KG1 (cell line): ENCODE data around the gene TNIK.

Experiments
- DNase-seq: peaks from one replicate; lab custom pipeline; 2025; lab: John Stamatoyannopoulos, UW

The TNIK gene

DNA sequence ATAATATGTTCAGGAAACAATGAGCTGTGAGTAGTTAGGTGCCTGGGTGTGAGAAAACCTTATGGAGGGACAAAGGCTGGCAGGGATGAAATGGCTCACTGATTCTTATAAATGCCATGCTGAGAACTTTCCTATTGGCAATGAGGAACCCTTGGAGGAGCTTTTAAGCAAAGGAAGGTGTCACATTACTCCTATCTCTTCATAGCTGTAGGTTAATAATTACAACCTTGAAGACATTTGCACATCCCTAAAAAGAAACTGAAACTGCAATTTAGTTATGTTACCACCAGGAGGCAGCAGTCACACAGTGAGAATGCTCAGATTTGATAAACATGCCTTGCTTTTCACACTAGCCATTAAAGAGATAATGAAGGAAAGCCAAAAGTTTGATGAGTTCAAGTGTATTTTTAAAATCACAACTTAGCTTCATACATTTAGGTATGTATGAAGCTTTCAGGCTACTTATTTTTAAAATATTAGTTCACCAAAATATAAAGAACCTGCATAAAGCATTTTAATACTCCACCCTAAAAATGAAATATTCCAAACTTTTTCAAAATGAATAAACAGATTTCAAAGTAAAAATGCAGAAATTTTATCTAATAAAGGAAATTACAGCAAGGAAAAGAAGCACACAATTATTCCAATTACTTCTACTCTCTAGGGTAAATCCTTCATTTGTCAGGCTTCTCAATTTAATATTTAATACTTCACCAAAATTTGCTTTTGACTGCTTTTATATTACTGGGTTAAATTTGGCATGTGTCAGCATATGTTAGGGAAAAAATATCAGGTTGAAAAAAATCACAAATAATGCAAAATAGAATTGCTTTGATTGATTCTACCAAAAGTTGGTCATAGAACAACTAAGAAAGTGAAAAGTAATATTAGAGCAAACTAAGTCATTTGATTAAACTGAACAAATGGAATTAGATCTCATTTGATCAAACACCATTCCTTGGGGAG, 296.8 kb downstream of the TNIK start:
- DNase-seq, result no peak

DNA sequence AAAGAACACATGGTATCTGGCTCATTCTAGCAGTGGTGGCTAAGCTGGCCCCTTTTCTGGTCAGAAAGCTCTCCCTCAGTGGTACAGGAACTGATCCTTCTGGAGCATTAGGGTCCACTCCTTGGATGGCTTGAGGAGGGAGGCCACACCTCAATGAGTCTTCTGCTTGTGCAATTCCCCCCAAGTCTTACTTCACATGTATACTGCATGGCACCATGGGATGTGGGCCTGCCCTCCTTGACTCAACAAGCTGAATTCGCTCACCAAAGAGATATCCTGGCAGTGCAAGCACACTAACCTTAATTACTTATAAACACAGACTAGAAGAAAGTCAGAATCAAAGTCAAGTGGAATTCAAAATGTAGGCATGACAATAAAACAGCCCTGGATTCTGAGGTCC, 299.9 kb downstream of the TNIK start:
- DNase-seq, result no peak

DNA sequence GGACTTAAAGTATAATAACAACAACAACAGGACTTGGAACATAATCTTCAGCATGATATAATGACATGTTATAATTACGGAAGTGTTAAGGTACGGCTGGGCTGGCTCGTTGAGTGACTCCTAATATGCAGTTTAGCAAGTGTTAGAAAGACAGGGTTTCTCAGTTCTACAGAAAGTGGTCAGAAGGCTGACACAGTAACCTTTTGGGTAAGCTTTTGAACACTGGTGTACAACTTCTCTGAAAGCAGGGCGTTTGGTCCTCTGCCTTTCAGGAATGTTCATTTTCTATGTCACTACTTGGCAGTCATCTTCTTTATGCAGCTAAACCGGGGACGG, 300.4 kb downstream of the TNIK start:
- no peak for DNase-seq

DNA sequence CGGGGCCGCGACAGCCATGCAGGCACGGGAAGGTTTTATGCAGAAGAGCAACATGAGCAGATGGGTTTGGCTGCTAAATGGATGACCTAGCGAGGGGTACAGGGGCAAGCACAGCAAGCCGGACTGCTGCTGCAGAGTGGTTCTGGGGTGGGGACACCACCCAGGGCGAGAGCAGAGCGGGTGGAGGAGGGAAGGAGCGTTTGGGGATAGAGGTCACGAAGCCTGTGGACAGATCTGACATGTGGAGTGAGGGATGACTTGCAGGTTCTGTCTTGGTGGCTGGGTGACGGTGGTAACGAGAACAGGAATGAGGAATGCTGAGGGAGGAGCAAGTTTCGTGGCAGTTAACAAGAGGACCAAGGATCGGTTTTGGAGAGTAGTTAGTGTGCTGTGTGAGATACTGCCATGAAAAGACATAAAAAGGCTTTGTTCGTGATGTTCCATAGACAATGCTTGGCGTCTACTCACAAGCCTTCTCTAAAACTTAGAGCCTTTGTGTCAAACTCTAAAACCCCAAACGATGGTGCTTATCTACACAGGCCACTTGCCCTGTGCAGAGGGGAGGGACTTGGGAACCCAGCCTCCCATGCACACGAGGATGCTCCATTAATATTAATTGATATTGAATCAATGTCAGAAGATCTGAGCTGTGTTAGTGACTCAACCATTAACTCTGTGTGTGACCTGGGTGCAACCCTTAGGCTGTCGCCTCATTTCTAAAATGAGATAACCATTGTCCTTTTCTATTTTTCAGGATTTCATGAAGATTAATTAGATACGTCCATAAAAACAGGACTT, 301.0 kb downstream of the TNIK start:
- no peak for DNase-seq

DNA sequence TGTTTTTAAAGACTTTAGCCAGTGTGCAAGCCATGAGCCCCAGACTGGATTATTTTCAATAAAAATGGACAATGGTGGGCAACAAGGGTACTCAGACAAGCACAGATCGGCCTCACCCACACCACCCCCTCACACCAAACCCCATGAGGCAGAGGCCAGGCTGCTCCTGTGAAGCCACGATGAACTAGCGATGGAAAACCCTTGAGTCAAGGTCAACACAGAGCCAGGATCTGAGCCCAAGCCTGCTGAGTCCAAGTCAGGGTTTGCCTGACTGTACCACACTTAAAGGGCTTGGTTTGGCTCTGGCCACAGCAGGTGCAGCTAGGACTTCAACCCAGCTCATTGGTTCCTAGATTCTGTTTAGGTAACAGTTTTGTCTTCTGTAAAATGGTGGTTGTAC, 302.2 kb downstream of the TNIK start:
- no peak for DNase-seq

DNA sequence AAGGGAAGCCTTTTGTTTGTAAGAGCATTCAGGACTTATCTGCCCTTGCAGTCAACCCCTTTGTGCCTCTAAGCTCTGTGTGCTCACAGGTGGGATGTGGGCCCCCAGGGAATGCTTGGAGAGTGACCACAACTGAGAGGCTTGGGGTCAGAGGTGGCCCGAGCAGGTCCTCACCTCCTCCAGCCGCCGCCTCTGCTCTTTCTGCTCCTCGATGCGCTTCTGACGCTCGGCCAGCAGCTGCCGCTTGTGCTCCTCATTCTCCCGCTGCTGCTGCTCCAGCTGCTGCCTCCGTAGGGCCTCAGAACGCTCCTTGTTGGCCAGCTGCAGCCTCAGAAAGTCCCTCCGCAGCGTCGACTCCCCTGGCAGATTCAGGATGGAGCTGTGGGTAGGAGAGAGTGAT, 302.9 kb downstream of the TNIK start:
- DNase-seq, result no peak

DNA sequence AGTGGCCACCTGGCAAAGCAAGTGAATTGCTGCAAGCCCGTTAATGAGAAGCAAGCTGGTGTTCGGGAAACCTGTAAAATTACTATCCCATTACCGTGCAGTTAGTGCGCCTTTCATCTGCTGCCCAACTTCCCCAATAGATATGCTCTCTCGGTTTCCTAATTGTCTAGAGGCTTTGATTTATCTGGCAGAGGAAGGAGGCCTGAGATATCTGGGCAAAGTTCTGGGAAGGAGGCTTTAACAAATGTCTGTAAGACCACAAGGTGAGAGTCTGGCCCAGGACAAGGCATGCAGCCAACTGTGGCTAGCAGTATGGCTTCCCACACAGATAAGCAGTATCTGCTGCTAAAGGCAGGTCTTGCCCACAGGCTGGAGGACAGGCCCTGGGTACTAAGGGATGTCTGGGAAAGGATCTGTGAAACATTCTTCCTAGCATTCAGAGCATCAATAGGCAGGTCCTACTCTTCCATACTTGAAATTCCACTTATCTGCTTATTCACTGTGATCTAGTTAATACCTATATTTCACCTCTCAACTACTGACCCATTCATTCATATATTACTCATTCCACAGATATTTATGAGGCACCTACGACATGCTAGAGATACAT, 303.7 kb downstream of the TNIK start:
- DNase-seq, result no peak

DNA sequence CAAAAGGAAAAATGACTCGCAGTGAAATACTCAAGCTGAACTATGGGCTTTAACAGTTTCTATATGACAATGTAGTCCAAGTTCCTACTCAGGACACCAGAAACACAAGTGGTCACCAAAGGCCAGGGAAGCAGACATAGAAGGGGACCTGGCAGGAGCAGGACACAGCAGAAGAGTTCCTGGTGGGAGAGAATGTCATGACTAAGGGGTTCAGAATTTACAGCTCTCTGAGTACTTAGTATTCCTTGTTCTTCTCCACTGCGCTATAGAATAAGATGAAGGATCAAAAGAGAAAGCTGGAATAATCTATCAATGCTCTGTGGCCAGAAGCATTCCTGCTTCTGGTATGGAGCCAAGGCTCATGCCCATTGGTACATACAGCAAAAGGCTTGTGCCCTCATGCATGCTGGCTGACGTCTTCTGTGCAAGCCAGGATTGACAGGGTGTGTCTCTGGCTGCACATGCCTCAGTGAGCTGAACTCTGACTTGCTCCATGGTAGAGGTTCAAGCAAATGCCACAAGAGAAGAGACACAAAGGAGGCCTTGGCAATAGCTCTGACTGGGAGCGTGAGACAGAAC, 305.0 kb downstream of the TNIK start:
- DNase-seq, result no peak

DNA sequence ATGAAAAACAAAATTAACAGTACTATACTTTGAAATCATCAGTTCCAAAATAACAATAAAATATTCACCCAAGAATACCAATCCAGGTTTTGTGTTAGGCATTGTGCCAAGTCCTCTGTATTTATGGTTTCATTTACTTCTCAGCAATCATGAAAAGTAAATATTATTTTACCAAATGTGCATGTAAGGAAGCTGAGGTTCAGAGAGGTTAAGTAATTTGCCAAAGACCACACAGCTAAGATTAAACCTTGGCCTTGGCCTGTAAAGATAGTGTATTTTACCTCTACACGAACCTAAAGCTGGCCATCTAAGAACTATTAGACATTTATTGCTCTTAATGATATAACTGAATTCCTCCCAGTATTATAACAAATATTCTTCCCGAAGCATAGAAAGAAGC, 309.3 kb downstream of the TNIK start:
- DNase-seq, result no peak

DNA sequence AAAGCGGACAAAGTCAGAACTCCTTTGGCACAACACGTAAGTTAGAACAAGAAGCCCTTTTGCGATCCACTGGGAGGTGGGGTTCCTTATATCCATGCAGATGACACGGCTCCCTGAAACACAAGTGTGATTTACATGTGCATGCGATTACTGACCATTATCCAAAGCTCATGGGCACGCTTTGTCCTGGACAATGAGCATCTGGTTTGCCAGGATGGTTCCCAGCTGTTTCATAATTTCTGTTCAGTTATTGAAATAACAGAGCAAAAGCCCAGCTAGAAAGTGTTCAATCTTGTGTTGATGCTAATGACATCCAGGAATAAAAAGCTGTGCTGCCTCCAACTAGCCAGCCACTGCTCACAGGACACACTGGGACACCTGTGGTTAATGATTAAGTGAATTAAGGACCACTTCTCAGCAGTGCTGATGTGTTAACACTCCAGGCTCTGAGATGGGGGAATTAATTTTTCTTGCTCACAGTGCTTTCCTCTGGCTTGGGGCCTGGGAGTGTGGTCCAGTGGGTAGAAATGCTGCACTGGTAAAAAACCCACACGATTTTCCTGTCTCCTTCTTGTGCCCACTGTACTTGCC, 310.6 kb downstream of the TNIK start:
- DNase-seq, result no peak

DNA sequence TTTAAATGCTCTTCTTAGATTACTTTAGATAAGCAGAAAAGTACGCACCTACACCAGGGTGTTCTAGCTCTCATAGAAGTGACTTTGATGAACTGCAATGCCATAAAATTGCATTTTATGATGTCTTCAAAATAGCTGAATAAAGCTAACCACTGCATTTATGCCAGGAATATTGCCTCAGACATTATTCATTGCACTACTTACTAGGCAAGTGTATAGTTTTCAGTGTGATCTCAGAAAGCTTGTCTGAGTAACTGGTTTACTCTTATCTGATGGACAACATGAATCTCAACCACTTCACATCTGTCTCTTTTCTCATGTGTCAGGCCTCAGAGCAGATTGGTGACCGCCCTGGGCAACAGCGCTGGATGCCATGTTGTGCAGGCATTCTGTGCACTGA, 314.4 kb downstream of the TNIK start:
- no peak for DNase-seq

DNA sequence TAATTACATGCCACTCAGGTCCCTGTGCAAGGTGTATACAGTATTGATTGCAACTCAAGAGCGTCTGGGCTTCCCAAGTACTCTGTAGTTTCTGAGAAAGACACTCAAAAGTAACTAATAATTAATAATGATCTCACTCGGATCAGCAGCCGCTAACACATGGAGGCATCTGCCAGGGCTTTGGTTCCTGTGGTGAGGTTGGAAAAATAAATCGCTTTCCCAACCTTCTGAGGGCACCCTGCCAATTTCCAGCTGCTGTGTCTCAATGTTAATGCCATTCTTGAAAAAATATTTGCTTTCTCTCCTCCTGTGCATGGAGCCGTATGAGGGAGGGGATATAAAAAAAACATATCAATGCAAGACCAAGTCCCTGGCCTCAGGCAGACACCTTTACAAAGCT, 317.2 kb downstream of the TNIK start:
- DNase-seq, result no peak

DNA sequence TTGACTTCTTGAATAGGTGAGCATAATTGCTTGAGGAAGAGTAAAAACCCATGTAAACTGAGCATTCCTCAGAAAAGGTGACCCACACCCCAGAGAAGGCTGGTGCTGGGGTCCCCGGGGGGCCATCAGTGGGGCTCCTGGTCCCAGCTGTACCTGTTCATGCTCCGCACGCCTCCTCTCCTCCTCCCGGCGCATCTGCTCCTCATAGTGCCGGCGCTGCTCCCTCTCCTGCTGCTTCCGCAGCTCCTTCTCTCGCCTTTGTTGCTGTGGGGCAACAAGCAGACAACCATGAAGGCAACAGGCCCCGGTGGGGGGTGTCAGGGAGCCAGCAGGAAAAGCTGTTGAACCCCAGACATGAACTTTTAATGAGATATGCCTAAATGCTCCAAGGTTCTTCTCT, 320.0 kb downstream of the TNIK start:
- no peak for DNase-seq

DNA sequence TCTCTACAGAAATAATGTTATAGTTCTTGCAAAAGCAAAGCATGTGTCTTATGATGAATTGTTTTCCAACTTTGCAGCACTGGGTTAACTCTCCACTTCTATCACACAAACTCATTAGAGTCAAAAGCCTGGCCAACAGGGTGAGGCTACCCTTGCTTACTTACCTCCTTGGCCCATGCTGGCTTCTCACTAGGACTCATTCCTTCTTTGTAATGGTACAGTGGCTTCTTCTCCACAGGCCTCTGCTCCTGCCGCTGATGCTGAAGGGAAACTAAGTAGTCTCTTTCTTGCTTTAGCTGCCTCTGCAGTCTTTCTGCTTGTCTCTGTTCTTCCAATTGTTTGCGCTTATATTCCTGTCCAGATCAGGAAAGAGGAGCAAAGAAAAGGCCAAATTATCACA, 322.2 kb downstream of the TNIK start:
- DNase-seq, result no peak

DNA sequence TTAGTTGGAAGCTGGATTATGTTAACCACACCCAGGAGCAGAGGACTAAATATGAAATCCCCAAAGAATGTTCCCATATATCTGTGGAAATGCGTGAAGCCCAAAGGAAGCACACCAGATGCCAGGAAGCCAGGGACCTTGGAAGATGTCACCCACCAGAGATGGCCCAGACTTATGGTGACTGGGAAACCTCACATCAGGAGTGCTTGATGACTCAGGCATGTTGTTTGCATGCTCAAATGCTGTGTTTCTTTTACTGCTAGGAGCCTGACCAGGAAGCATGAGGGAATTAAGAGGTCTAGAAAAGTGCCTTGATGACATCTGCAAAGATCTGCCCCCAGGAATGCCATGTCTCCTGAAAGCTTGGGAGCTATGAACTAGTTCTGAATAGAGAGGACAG, 324.7 kb downstream of the TNIK start:
- no peak for DNase-seq

DNA sequence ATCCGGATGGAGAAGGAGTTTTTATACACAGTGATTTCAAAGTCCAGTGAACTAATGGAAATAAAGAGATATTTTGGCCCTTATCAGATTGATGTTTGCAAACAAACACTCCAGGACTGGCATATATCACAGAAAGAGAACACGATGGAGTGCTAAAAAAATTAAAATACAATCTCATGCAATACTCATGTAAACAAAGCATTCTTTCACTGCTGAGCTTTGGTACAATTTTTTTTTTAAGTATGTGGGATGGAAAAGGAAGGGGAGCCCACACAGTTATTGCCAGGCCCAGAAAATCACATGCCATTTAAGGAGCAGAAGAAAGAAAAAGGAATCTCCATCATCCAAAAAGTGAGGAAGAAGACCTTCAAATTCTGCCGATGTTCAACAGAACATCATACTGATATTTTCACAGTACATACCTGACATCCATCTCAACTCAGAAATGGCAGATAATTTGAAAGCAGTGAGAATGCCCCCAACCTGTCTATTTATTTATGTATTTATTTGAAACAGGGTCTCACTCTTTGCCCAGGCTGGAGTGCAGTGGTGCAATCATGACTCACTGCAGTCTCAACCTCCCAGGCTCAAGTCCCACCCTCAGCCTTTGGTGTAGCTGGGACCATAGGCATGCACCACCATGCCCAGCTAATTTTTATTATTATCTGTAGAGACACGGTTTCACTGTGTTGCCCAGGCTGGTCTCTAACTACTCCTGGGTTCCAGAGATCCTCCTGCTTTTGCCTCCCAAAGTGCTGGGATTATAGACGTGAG, 326.2 kb downstream of the TNIK start:
- DNase-seq, result no peak

DNA sequence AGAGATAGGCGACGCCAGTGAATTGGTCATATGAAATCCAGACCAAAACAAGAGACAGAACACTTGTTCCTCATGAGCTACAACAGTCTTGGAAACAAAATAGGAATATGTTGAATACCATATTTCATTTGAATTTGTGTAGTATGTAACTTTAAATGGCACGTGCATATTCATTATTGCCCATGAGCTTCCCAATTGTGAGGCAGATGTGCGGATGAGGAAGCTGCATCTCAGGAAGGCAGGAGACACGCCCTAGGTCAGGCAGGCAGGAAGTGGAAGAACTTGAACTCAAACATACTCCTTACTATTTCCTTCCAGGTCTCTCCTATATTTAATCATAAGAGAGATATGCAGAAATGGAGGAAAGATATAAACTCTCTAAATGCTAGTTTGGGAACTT, 326.9 kb downstream of the TNIK start:
- no peak for DNase-seq

DNA sequence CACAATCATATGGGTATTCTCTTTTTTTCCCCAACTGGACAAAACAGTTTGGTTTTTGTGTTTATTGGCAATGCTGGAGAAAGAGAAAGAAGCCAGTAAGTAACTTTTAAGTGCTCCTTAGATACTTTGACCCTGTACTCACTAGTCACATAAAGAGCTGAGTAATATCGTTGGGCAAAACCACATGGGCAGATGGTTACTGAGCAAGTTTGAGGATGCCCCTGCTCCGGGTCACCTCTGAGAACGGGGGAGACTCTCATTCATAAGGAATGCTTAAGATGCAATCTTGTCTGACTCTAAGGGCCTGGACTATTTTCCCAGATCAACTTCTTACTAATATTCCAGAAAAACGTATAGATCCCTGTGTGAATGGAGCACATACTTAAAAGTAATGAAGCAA, 327.3 kb downstream of the TNIK start:
- no peak for DNase-seq

DNA sequence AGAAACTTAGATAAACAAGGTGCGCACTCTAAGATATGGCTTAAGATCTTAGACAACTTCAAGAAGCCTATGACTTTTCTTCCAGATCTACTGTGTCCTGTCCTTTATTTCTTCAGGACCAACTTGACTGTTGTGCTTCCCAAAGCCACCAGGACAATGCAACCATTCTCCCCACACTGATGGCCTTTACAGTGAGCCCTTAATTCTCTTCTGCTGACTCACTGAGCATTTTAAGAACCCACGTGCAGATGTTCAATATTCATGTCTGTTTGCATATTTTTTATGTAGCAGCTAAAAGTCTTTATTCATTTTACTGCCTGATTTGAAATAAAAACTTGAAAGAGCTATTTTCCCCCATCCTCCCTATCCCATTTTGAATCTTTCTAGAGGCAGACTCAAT, 330.4 kb downstream of the TNIK start:
- no peak for DNase-seq

DNA sequence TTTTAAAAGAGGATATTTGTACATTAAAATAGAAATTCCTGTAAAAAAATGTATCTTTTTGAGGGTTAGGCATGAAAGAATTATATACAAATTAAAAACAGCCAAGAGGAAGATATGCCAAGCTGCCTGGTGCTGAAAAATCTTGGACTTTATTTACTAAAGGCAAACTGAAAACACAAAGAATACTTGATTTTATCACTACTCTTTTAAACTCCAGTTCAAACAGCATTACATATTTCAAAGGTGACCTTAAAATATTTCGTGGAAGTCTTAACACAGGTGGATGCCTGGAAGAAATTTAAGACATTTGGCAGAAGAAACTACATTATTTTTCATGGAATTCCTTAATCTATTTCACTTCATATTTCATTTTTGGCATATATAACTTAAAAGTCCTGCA, 332.6 kb downstream of the TNIK start:
- no peak for DNase-seq

DNA sequence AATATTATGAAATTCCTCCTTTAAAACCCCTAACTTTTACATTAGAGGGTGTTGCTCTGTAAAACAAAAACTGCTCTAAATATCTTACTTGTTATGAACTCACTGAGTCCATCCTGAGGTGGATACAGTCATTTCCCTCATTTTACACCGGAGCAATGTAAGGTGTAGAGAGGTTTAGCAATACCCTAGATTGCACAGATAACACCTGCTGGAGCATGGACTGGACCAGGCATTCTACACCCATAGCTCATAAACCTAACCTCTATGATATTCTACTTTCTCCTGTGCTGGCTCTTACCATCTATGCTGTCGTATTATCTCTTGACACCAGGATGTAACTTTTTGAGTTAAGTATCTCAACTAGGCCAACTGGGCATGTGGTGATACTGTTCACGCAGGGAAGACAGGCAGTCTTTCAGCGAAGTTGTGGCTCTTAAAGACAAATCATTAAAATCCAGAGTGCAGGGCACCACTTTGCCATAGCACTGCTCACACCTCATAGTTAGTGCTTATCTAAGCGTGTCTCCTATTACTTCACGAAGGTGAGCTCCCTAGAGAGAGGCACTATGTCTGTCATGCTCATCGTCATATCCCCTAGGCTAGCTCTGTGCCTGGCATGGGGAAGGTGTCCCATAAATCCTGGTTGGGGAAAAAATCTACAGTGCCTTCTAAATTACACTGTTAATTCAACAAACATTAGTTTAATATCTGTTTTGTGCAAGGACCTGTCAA, 333.6 kb downstream of the TNIK start:
- DNase-seq, result no peak
